ENCODE data around the gene TPSAB1. TPM values are rescaled to one million over a fixed set of nuclear protein-coding genes. Genes with fewer than 3 reads are reported as not detected.

TPSAB1 gene
- total and polyA plus RNA-seq, 2 donors (not counting 3 experiments of a cell fraction or from before 2014, with no cell fraction given), result not detected

DNA sequence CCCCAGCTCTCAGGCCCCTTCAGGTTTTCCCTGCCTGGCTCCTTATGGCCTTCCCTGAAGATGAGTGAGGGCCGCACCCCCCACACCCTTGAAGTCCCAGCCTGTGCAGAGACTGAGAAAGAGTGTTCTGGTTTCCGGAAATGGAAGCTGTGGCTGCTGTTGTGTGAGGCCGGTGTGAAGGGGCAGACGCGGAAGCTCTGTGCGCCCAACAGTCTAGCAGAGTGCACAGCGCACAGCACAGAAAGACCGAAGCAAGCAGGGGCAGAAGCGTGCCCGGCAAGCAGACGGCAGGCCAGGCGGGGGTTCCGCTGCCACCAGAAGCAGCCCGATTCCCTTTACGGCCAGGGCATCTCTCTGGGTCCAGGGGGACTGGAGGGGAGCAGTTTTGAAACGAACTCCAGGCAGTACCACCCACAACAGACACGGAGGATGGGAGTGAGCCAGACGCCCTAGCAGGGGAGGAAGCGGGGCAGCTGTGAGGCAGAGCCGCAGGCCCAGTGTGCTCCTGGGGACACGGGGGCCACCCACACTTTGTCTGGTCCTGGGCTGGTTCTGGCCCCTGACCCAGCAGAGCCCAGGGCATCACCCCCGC is 32.2 kb upstream of the TPSAB1 start:
- no peaks in the 10 kb centered on the region for H3K9me1 ChIP-seq (replicated peaks; ENCODE audit: control insufficient read depth, extremely low read depth, insufficient read depth, low read length)
- no peak overlapping the region for H3K4me2 ChIP-seq (ENCODE audit: insufficient read depth, low read length)
- no peak overlapping the region for H3K4me3 ChIP-seq (replicated peaks in 1 of 3; ENCODE audit: insufficient read depth in 1 of 3, low read depth in 1 of 3, low read length in 3 of 3)
- H3K27me3 ChIP-seq (ENCODE audit: control insufficient read depth in 2 of 2, insufficient read depth in 2 of 2, low read length in 2 of 2), result no peaks in the 10 kb centered on the region
- H3K27ac ChIP-seq (ENCODE audit: insufficient read depth, low read depth, low read length), result no peak overlapping the region
- no peak for FAIRE-seq
- H3K36me3 ChIP-seq (ENCODE audit: control insufficient read depth in 2 of 2, extremely low read depth in 1 of 2, insufficient read depth in 2 of 2, low read length in 2 of 2), result no peaks in the 10 kb centered on the region
- CTCF ChIA-PET, result interaction anchor here (1.2 kb wide), 1 partner anchor 11 kb away, joined by 3 read pairs; no protein-coding TSS in a partner anchor
- no peak overlapping the region for H2AFZ ChIP-seq (ENCODE audit: low read depth, low read length)
- no peaks in the 10 kb centered on the region for H3K79me2 ChIP-seq (ENCODE audit: control insufficient read depth, insufficient read depth, low read length)
- no peaks in the 10 kb centered on the region for H4K20me1 ChIP-seq (replicated peaks; ENCODE audit: control insufficient read depth, extremely low read depth, insufficient read depth, low read length)
- no peak overlapping the region for H3K9ac ChIP-seq (replicated peaks; ENCODE audit: extremely low read depth, insufficient read depth, low read length)
- no TSS peak for BruUV-seq (replicated peaks)
- no peaks in the 10 kb centered on the region for H3K4me1 ChIP-seq (ENCODE audit: control insufficient read depth, extremely low read depth, insufficient read depth, low read length)
- intact Hi-C loops (cut with micrococcal nuclease), result no loop called here
- DNase-seq (ENCODE audit: low read depth, low spot score), result no peak
- dilution Hi-C loops (cut with MboI; ENCODE audit: extremely low pct_ligation_motif_present, low sequenced_read_pairs), result no loop called here
- POLR2A ChIA-PET, result no interaction called here
- TF ChIP-seq EZH2 (IDR thresholded peaks at IDR 0.05; ENCODE audit: borderline replicate concordance, low read depth, low read length, severe bottlenecking) (no peak), FOS (IDR thresholded peaks at IDR 0.05; ENCODE audit: borderline replicate concordance, insufficient read depth, low read length) (no peak), POLR2A (IDR thresholded peaks at IDR 0.05; ENCODE audit: low read depth, low read length) (no peak), GATA2 (IDR thresholded peaks at IDR 0.05; ENCODE audit: insufficient read depth, insufficient read length, low read depth, low read length) (no peak), JUN (IDR thresholded peaks at IDR 0.05; ENCODE audit: borderline replicate concordance, insufficient read depth, insufficient read length, low read depth) (no peak), POLR2AphosphoS5 (IDR thresholded peaks at IDR 0.05; ENCODE audit: insufficient read depth, low read depth, low read length) (no peak), MYC (IDR thresholded peaks at IDR 0.05; ENCODE audit: low read depth, low read length) (no peak)
- TF ChIP-seq, protein P1, sequence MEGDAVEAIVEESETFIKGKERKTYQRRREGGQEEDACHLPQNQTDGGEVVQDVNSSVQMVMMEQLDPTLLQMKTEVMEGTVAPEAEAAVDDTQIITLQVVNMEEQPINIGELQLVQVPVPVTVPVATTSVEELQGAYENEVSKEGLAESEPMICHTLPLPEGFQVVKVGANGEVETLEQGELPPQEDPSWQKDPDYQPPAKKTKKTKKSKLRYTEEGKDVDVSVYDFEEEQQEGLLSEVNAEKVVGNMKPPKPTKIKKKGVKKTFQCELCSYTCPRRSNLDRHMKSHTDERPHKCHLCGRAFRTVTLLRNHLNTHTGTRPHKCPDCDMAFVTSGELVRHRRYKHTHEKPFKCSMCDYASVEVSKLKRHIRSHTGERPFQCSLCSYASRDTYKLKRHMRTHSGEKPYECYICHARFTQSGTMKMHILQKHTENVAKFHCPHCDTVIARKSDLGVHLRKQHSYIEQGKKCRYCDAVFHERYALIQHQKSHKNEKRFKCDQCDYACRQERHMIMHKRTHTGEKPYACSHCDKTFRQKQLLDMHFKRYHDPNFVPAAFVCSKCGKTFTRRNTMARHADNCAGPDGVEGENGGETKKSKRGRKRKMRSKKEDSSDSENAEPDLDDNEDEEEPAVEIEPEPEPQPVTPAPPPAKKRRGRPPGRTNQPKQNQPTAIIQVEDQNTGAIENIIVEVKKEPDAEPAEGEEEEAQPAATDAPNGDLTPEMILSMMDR (IDR thresholded peaks at IDR 0.05; ENCODE audit: extremely low read depth in 1 of 2, insufficient read depth in 1 of 2, low read depth in 1 of 2, low read length in 2 of 2), result no peak
- TF ChIP-seq, protein P2, sequence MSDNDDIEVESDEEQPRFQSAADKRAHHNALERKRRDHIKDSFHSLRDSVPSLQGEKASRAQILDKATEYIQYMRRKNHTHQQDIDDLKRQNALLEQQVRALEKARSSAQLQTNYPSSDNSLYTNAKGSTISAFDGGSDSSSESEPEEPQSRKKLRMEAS (IDR thresholded peaks at IDR 0.05; ENCODE audit: insufficient read depth, insufficient read length), result no peak
- H3K9me3 ChIP-seq (replicated peaks; ENCODE audit: control insufficient read depth, insufficient read depth, low read length), result no peaks in the 10 kb centered on the region
